Left colon (tissue), 2 donors: ENCODE results near the gene FCAMR. TPM values are rescaled to one million over a fixed set of nuclear protein-coding genes. Genes with fewer than 3 reads are reported as not detected.

Source experiments
- ATAC-seq: fragments of 200-7000 bp; cut with Tn5 transposase; one replicate; pipeline ENCODE4 v1.9.1; 2020; ENCODE audit warnings: mild to moderate bottlenecking, moderate library complexity
- DNase-seq, 2 donors: peaks; one replicate each; pipeline ENCODE4 v3.0.0-alpha.2; 2020
- intact Hi-C, 2 donors: fragments of 100-400 bp; cut with DNase I in 1 of 2; cut with micrococcal nuclease in 1 of 2; formaldehyde crosslinking; loops; one replicate each; pipeline versions ENCODE4 v1.11.2 to v1.14.0; 2022; cut with DNase I, micrococcal nuclease
- total RNA-seq, 2 donors: library from RNA; stranded (reverse); fragmentation: NEBNext Ultra II Directional; extraction: Animal tissue kit (Norgen Biotek cat#: 25700); gene quantifications; one replicate each; pipeline ENCODE4 v1.2.1, GENCODE V29; 2021
- donor health status: DM: no; HTN: no; CAD: no.
- donor health status: DM: yes; HTN: yes; CAD: no.

The FCAMR gene
- total RNA-seq, 2 donors from 2014 or later = 0.53 to 1.0 TPM

GRCh38 chr1:206963740-206964139, 6.5 kb downstream of the FCAMR start:
- ATAC-seq (peak; percentile 88), DNase-seq (peak; percentile 53 to 79)
- intact Hi-C loops = no loop called here

GRCh38 chr1:206963119-206963712, 7.0 kb downstream of the FCAMR start:
- ATAC-seq (peak; percentile 62), DNase-seq (peak in 1 of 2 donors; percentile 28)
- intact Hi-C loops = no loop called here

GRCh38 chr1:206962272-206962671, 8.0 kb downstream of the FCAMR start:
- DNase-seq (peak in 1 of 2 donors; percentile 19), ATAC-seq (no peak)
- intact Hi-C loops = no loop called here

GRCh38 chr1:206961668-206962067, 8.6 kb downstream of the FCAMR start:
- intact Hi-C loops = no loop called here
- ATAC-seq (no peak), DNase-seq (peak in 1 of 2 donors; percentile 7)

- intact Hi-C loops = no loop called here
- no peak for ATAC-seq
- no peak for DNase-seq
Measured at GRCh38 chr1:206960676-206961386, 9.4 kb downstream of the FCAMR start.

- intact Hi-C loops = no loop called here
- ATAC-seq = no peak
- no peak for DNase-seq
Measured at GRCh38 chr1:206958144-206958543, 12.1 kb downstream of the FCAMR start.

GRCh38 chr1:206957639-206958038, 12.6 kb downstream of the FCAMR start:
- ATAC-seq = no peak
- intact Hi-C loops = no loop called here
- DNase-seq = no peak

GRCh38 chr1:206955476-206956451, 14.5 kb downstream of the FCAMR start:
- DNase-seq = peak; percentile 70 to 88
- intact Hi-C loops = no loop called here
- ATAC-seq = peak; percentile 63

- intact Hi-C loops = no loop called here
- no peak for DNase-seq
- peak; percentile 17 for ATAC-seq
Measured at GRCh38 chr1:206954459-206955342, 15.6 kb downstream of the FCAMR start.

GRCh38 chr1:206953626-206954025, 16.6 kb downstream of the FCAMR start:
- no peak for ATAC-seq
- intact Hi-C loops = no loop called here
- DNase-seq = no peak

- ATAC-seq = peak; percentile 64
- intact Hi-C loops = no loop called here
- DNase-seq = peak; percentile 83 to 92
Measured at GRCh38 chr1:206953126-206953525, 17.1 kb downstream of the FCAMR start.

- peak; percentile 27 for ATAC-seq
- peak; percentile 33 to 53 for DNase-seq
Measured at GRCh38 chr1:206952171-206952570, 18.1 kb downstream of the FCAMR start.

GRCh38 chr1:206951318-206952100, 18.8 kb downstream of the FCAMR start:
- ATAC-seq (peak; percentile 52), DNase-seq (peak; percentile 40 to 62)
- intact Hi-C loops = no loop called here

More at GRCh38 chr1:206952171-206952570, 18.1 kb downstream of the FCAMR start:
- intact Hi-C loops = no loop called here

- DNase-seq (no peak), ATAC-seq (no peak)
- intact Hi-C loops = no loop called here
Measured at GRCh38 chr1:206949641-206950040, 20.6 kb downstream of the FCAMR start.

GRCh38 chr1:206949208-206949607, 21.1 kb downstream of the FCAMR start:
- no peak for ATAC-seq

GRCh38 chr1:206947255-206947654, 23.0 kb downstream of the FCAMR start:
- no peak for DNase-seq
- no peak for ATAC-seq
- intact Hi-C loops = no loop called here

More at GRCh38 chr1:206949208-206949607, 21.1 kb downstream of the FCAMR start:
- intact Hi-C loops = no loop called here
- no peak for DNase-seq

GRCh38 chr1:206946261-206946660, 24.0 kb downstream of the FCAMR start, which contains the start of gene PIGR:
PIGR (minus strand) TSS chr1:206946466; CDS start chr1:206940531, 5,935 bp downstream.
- ATAC-seq (peak; percentile 58), DNase-seq (peak; percentile 85 to 91)
- intact Hi-C loops = no loop called here
